ENCODE data around the gene KDM4B. TPM values are rescaled to one million over a fixed set of nuclear protein-coding genes. Genes with fewer than 3 reads are reported as not detected.
A peak's percentile ranks its signal among the peaks of the same experiment; 100 is the strongest.

Gene KDM4B
- total and polyA plus RNA-seq, 2 of the 8 experiments (the other 6 are each of a cell fraction or from before 2014, with no cell fraction given): 12.0 to 31.9 TPM

DNA sequence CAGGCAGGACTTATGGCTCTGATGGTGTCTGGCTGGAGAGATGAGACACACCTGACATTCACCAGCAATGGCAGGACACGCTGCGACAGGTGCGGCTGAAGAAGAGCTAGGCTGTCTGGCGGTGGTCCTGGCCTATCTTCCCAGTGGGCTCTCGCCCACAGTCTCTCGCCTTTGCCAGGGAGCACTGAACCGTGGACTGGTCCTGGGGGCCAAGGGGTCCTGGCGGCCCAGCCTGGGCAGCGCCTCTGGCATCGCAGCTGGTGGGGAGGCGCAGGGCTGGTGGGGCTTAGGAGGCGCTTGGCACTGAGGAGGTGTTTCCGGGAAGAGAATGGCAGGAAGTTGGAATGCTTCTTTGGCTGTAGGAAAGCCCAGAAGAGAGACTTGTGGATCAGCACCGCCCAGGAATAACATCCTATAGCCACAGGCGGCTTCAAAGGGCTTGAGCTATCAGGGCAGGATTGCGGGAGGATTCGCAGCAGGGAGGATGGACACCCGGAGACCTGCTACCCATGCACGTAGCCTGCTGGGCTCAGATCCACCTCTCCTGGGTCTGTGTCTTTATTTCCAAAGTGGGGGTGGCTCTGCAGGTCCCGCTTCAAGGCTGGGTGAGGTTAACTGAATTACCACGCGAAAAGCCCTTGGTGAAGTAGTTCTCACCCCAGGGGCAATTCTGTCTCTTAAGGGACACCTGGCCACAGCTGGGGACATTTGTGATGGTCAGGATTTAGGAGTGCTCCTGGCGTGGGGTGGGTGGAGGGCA is 14.6 kb downstream of the KDM4B start:
- Histone ChIP-seq H3K79me2 (ENCODE audit: control insufficient read depth in 1 of 2, insufficient read depth in 2 of 2, low read length in 2 of 2) (peaks cover 0 to 70% of the 10 kb centered on the region in 2 experiments; a peak in 2 of 4 replicates), H3K4me1 (replicated peaks in 1 of 4; ENCODE audit: control insufficient read depth in 3 of 4, insufficient read depth in 4 of 4, low read length in 3 of 4) (peaks cover 0 to 7% (median 3%) of the 10 kb centered on the region in 4 experiments; a peak in 4 of 7 replicates), H4K91ac (replicated peaks; ENCODE audit: insufficient read length, low read length) (no peak overlapping the region), H3K27me3 (replicated peaks in 1 of 4; ENCODE audit: control insufficient read depth in 3 of 4, extremely low read depth in 1 of 4, insufficient read depth in 3 of 4, low read length in 3 of 4) (no peaks in the 10 kb centered on the region), H3K23me2 (ENCODE audit: low read depth, low read length) (no peaks in the 10 kb centered on the region), H3K4ac (replicated peaks; ENCODE audit: insufficient read length, low read depth, low read length) (no peak overlapping the region), H2BK15ac (ENCODE audit: low read length) (no peak overlapping the region), H3K14ac (ENCODE audit: insufficient read length) (no peak overlapping the region), H2BK5ac (ENCODE audit: low read depth, low read length) (no peak overlapping the region), H2BK20ac (ENCODE audit: low read length) (no peak overlapping the region), H4K5ac (ENCODE audit: insufficient read length, low read depth, low read length) (no peak overlapping the region), H3K9ac (replicated peaks in 1 of 4; ENCODE audit: extremely low read depth in 1 of 4, low read depth in 3 of 4, low read length in 3 of 4) (no peak overlapping the region), H3K23ac (ENCODE audit: insufficient read length) (no peak overlapping the region), H2AFZ (ENCODE audit: low read length) (no peak overlapping the region), H4K20me1 (replicated peaks in 1 of 2; ENCODE audit: control insufficient read depth in 1 of 2, insufficient read depth in 2 of 2, low read length in 2 of 2) (peaks cover 29 to 32% of the 10 kb centered on the region in 2 experiments), H2AK5ac (ENCODE audit: low read depth, low read length) (no peak overlapping the region), H3K4me3 (ENCODE audit: extremely low read depth in 1 of 4, insufficient read depth in 2 of 4, low read depth in 3 of 4, low read length in 4 of 4) (no peak overlapping the region), H2BK120ac (replicated peaks; ENCODE audit: low read depth, low read length) (no peak overlapping the region), H3K4me2 (ENCODE audit: insufficient read depth in 1 of 2, low read depth in 2 of 2, low read length in 2 of 2) (no peak overlapping the region), H3K56ac (replicated peaks; ENCODE audit: insufficient read length, low read depth, low read length) (no peak overlapping the region), H3K36me3 (ENCODE audit: control insufficient read depth in 2 of 4, insufficient read depth in 4 of 4, low read length in 3 of 4) (no peaks in the 10 kb centered on the region), H3K18ac (ENCODE audit: extremely low read depth, low read length) (no peak overlapping the region), H3K79me1 (ENCODE audit: low read depth, low read length) (peaks cover 22% of the 10 kb centered on the region), H3K27ac (ENCODE audit: low read depth, low read length) (no peak overlapping the region), H3K9me3 (ENCODE audit: insufficient read depth in 2 of 2, low read depth in 1 of 2, low read length in 1 of 2) (no peaks in the 10 kb centered on the region), H2BK12ac (ENCODE audit: low read depth, low read length) (no peak overlapping the region), H4K8ac (ENCODE audit: extremely low read depth, insufficient read depth, low read length) (0 out of 2 replicates have a peak overlapping the region, but pooled peaks have one; percentile 57)
- WGBS, 2 experiments (ENCODE audit: extremely low coverage in 1 of 2, insufficient coverage in 1 of 2, insufficient read length in 1 of 2, insufficient replicate concordance in 2 of 2, low coverage in 1 of 2, low lambda C conversion rate in 2 of 2, missing lambda C conversion rate in 1 of 2): 90% methylated on average over 23 of the region's 23 CpGs; no CpG with 5 or more reads in 1 of the 2 experiments
- ChIA-PET POLR2A (ENCODE audit: partially characterized antibody) (no interaction called here), CTCF (ENCODE audit: partially characterized antibody) (interaction anchor here (0.7 to 2.5 kb wide), 7 partner anchors 10 to 110 kb away, joined by 3 to 17 read pairs (median 4); no protein-coding TSS in a partner anchor)
- DNase-seq (ENCODE audit: low read depth in 1 of 2, low spot score in 2 of 2) (no peak), FAIRE-seq (no peak)
- TF ChIP-seq SAP30 (IDR thresholded peaks at IDR 0.05; ENCODE audit: insufficient read depth, insufficient replicate concordance, low read length) (no peak), HDAC6 (IDR thresholded peaks at IDR 0.05; ENCODE audit: low read depth, low read length) (no peak), TEAD4 (IDR thresholded peaks at IDR 0.05; ENCODE audit: low read depth, low read length) (no peak), FOSL1 (IDR thresholded peaks at IDR 0.05; ENCODE audit: insufficient read depth, low read depth, low read length) (no peak), CEBPB (IDR thresholded peaks at IDR 0.05; ENCODE audit: low read depth, low read length) (no peak), BCL11A (IDR thresholded peaks at IDR 0.05; ENCODE audit: low read depth in 2 of 2, low read length in 2 of 2) (no peak), MAX (IDR thresholded peaks at IDR 0.05) (no peak), SIN3A (conservative IDR thresholded peaks at IDR 0.05 in 1 of 2, IDR thresholded peaks at IDR 0.05 in 1 of 2; ENCODE audit: low read depth in 1 of 2, low read length in 2 of 2) (no peak), CBX5 (IDR thresholded peaks at IDR 0.05; ENCODE audit: low read depth, low read length) (no peak)
- TF ChIP-seq, protein P1, sequence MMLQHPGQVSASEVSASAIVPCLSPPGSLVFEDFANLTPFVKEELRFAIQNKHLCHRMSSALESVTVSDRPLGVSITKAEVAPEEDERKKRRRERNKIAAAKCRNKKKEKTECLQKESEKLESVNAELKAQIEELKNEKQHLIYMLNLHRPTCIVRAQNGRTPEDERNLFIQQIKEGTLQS (IDR thresholded peaks at IDR 0.05; ENCODE audit: insufficient read depth, low read depth, low read length): no peak
